HG03045 (cell line): Measurements from ENCODE around the gene TLK1.
"Not testable (repeated sequence)": the region's sequence is repeated elsewhere in the genome, so short reads cannot be mapped to it uniquely, and the experiment has no call there.

Experiments used
- ATAC-seq: cut with Tn5 transposase; IDR thresholded peaks from one replicate; pipeline ENCODE4 v1.9.1; 2021; ENCODE audit warnings: mild to moderate bottlenecking, moderate library complexity; ENCODE audit not compliant: unreplicated experiment

Gene TLK1

DNA sequence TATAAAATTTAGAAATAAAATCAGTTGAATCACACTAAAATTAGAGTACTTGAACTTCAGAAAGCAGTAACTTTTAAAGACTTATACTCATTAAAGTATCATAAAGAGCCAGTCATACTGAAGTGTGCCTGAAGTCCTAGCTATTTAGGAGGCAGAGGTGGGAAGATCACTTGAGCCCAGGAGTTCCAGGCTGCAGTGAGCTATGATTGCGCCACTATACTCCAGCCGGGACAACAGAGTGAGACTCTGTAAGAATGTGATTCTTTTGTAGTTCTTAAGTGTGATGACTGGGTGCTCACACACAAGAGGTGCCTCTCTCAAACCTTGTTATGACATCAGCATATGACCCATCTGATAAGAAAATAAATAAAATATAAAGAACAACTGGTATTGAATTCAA is 14.6 kb downstream of the TLK1 start:
- no peak for ATAC-seq

DNA sequence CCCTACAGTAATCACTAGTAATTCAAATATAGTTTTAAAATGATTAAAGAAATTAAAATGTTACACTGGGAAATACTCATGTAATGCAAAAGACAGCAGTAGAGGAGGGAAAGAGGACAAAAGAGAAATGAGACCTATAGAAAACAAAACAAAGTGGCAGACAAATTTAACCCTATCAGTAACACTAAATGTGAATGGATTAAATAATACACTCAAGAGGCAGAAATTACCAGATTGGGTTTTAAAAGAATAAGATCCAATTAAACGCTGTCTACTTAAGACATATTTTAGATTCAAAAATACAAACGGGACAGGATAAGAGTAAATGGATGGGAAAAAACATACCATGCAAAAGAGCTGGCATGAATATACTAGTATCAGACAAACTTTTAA is 17.0 kb downstream of the TLK1 start:
- no peak for ATAC-seq

DNA sequence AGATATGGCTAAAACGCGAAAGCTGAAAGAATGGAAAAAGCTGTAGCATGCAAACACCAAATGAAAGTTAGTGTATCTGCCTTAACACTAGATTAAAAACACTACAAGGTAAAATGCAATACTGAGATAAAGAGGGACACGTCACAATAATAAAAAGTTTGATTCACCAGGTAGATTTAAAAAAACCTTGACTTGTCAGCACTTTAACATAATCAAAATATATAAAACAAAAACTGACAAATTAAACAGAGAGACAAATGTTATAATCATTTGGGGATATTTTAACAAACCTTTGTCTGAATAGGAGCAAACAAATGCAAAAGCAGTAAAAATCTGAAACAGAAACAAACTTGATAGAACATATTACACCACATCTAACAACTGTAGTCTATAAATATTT is 18.3 kb downstream of the TLK1 start:
- ATAC-seq = no peak

DNA sequence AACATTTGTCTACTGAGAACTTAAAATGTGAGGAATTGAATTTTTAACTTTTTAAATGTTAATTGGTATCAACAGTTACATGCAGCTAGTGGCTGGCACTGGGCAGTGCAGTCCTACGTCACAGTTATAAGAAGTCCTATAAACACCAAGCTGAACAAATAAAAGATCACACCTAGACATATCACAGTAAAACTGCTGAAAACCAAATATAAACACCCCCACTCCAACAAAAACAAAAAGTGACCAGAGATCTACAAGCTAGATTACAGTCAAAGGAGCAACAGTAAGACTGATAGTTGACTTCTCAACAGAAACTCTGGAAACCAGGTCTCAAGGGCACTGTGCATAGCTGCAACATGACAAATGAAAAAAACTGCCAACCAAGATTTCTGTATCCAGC is 19.4 kb downstream of the TLK1 start:
- no peak for ATAC-seq

DNA sequence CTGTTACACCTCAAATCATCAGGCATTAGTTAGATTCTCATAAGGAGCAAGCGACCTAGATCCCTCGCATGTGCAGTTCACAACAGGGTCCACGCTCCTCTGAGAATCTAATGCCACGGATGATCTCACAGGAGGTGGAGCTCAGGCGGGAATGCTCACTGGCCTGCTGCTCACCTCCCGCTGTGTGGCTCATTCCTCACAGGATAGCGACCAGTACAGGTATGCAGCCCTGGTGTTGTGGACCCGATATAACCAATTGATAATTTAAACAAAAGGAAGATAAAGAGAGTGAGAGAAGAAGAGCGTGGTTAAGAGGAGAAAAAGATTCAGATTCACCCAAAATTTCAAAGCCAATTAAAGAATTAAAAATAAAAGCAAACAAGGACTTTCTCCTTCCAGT is 20.8 kb downstream of the TLK1 start:
- ATAC-seq = no peak

DNA sequence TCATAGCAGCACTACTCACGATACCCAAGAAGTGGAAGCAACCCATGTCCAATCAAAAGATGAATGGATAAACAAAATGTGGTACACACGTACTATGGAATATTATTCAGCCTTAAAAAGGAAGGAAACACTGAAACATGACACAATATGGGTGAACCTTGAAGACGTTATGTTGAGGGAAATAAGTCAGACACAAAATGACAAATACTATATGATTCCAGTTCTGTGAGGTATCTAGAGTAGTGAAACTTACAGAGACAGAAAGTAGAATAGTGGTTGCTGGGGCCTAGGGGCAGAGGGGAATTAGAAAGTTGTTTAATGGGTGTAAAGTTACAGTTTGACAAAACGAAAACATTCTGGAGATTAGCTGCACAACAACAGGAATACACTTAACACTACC is 24.7 kb downstream of the TLK1 start:
- ATAC-seq = peak; percentile 79

DNA sequence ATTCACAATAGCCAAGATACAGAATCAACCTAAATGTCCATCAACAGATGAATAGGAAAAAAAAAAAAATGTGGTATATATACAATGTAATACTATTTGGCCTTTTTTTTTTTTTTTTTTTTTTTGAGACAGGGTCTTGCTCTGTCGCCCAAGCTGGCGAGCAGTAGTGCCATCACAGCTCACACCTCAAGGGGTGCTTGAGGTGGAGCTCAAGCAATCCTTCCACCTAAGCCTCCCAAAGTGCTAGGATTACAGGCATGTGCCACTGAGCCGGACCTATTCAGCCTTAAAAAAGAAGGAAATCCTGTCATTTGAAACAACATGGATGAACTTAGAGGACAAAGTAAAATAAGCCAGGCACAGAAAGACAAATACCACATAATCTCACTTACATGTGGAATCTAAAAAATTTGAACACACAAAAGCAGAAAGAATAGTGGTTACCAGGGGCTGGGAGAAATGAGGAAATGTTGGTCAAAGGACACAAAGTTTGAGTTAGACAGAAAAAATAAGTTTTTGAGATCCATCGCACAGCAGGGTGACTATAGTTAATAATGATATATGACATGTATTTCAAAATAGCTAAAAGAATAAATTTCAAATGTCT is 26.0 kb downstream of the TLK1 start:
- no peak for ATAC-seq

DNA sequence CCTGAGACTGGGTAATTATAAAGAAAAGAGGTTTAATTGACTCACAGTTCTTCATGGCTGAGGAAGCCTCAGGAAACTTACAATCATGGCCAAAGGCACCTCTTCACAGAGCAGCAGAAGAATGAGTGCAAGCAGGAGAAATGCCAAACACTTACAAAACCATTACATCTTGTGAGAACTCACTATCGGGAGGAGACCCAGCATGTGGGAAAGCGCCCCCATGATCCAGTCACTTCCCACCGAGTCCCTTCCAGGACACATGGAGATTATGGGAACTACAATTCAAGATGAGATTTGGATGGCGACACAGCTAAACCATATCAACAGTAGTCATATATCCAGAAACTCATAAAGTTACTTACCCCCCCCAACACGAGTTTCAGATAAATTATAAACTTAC is 28.6 kb downstream of the TLK1 start:
- ATAC-seq = no peak

DNA sequence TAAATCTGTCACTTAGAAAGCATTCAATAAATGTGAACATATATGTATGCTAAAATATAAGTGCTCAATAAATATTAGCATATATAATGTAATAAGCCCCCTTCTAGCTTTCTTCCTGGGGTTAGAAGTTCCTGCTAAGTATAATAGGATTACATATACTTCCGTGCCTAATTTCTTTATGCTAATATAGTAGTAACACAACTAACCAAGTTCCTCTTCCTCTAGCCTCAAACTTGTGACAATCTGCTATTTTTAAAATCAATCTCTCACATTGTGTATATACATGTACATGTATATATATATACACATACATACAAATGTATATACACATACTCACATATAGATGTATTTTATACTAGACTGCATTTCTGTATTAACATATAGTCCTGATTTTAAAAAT is 32.2 kb downstream of the TLK1 start:
- no peak for ATAC-seq

DNA sequence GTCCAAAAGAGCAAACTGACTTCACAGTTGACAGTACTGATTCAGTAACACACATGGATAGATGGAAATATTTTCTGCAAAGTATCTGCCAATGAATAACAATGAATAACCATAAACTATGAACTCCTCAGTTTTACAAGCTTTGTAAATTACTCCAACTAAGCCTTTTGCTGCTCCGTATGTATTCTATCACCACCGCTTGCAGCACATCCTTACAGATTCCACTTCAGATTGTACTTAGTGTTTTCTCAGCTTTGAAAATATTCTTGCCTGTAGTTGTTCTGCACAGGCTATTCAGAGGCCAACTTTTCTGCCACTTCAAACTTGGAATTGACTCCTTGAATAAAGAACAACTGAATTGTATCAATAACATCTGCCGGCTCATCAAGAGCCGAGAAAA is 36.2 kb downstream of the TLK1 start:
- ATAC-seq = no peak

DNA sequence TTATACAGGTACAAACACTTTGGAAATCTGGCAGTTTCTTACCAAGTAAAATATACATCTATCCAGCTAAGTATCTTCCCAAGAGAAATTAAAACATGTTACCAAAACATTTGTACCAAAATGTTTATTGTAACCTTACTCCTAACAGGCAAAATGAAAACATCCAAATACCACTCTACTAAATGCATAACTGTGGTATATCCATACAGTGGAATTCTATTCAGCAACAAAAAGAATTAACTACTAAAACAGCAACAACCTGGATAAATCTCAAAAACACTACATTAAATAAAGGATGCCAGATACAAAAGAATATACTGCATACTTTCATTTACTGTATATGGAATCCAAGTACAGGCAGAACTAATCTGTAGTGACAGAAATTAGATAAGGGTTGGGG is 51.1 kb downstream of the TLK1 start:
- no peak for ATAC-seq

DNA sequence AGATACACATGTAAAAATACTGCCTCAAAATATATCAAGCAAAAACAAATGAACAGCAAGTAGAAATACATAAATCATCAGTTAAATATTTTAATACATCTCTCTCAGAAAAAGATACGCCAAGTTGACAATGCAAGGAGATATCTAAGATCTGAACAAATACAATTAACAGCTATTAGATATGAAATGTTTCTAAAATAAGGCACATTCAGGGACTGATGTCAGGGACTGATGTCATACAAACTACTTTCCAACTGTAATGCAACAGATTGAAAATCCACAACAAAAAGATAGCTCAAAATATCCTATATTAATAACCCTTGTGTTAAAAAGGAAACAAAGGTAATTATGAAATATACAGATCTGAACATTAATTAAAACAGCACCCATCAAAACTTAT is 51.7 kb downstream of the TLK1 start:
- no peak for ATAC-seq

DNA sequence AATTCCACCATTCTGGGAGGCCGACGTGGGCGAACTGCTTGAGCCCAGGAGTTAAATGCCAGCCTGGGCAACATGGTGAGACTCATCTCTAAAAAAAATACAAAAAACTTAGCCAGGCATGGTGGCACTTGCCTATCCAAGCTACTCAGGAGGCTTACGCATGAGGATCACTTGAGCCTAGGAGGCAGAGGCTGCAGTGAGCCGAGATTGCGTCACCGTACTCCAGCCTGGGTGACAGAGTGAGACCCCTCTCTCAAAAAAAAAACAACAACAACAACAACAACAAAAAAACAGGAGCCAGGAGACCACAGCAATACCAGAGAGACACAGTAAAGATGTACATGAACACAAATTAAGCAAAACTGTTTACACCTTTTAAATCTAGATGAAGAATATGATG is 52.9 kb downstream of the TLK1 start:
- ATAC-seq = no peak

DNA sequence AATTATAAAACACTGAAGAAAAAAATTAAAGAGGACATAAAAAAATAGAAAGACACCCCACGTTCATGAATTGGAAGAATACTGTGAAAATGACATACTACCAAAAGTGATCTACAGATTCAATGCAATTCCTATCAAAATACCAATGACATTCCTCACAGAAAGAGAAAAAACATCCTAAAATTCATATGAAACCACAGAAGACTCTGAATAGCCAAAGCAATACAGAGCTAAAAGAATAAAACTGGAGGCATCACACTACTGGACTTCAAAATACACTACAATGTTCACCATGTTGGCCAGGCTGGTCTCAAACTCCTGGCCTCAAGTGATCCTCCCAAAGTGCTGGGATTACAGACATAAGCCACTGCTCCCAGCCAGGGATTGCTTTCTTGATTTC is 56.3 kb downstream of the TLK1 start:
- ATAC-seq = no peak

DNA sequence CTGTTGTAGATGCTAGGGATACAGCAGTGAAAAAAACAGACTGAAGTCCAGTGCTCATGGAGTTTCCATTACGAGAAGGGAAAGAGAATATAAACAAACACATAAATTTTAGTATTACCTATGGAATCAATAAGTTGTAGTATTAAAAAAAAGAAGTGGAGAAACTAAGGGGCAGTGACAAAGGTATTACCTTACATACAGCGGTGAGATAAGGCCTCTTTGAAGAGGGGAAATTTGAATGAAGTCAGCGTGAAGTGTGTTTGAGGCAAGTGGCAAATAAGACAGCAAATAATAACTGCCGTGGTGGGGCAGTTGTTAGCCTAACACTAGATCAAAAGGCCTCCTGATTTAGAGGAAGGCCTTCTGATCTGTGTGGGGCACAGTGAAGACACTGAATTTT is 57.9 kb downstream of the TLK1 start:
- ATAC-seq = no peak

DNA sequence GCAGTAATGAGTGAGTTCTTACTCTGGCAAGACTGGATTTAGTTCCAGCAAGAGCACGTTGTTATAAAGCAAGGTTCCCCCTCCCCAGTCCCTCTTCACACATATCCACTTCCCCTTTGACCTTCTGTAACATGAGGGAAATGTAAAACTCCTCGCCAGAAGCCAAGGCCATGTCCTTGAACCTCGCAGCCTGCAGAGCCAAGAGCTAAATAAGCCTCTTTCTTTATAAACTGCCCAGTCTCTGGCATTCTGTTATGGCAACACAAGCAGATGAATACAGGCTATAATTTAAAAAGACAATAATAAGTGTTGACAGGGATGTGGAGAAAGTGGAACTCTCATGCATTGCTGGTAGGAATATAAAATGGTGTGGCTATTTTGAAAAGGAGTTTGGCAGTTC is 60.3 kb downstream of the TLK1 start:
- ATAC-seq = no peak

DNA sequence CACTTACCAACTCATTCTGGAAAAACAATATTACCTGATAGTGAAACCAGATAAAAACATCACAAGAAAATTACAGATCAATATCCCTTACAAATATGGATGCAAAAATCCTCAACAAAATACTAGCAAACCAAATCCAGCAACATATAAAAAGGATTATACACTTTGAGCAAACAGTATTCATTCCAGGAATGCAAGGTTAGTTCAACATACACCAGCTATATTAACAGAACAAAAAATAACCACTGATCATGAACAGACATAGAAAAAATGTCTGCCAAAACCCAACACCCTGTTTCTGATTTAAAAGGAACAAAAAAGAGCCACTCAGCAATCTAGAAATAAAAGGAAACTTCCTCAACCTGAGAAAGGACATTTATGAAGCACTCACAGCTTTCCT is 62.1 kb downstream of the TLK1 start:
- no peak for ATAC-seq

DNA sequence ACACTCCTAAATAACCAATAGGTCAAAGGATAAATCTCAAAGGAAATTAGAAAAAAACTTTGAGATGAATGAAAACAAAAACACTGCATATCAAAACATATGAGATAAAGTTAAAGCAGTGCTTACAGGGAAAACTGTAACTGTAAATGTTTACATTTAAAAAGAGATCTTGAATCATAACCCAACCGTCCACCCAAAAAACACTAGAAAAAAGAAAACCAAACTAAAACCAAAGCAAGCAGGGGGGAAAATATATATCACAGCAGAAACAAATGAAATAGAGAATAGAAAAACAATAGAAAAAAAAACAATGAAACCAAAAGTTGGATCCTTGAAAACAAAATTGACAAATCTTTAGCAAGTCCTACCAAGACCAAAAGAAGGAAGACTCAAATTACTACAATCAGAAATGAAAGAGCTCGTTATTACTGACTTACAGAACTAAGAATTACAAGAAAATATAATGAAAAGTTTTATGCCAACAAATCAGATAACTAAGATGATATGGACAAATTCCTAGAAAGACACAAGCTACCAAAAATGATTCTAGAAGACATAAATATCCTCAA is 65.6 kb downstream of the TLK1 start:
- no peak for ATAC-seq

DNA sequence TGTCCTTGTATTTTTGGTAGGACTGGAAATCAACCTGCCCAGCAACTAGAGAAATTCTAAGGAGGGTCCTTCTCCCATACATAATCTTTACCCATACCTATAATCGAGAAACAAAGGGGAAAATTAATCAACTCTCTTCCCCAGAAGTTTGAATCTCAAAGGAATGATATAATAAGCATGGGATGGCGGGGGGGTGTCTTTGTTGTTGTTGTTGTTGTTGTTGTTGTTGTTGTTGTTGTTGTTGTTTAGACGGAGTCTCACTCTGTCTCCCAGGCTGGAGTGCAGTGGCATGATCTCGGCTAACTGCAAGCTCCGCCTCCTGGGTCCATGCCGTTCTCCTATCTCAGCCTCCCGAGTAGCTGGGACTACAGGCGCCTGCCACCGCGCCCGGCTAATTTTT is 69.2 kb downstream of the TLK1 start:
- not testable (repeated sequence) for ATAC-seq

DNA sequence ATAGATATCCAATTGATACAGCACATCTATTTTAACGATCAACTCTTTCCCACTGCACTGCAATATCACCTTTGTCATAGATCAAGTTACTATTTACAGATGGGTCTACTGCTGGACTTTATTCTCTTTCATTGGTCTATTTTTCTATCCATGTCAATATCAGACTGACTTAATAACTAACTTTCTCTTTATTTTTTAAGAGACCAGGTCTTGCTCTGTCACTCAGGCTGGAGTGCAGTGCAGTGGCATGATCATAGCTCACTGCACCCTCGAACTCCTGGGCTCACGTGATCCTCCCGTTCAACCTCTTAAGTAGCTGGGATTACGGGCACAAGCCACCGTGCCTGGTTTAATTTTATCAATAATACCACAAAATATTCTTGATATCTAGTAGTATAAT is 71.2 kb downstream of the TLK1 start:
- no peak for ATAC-seq

DNA sequence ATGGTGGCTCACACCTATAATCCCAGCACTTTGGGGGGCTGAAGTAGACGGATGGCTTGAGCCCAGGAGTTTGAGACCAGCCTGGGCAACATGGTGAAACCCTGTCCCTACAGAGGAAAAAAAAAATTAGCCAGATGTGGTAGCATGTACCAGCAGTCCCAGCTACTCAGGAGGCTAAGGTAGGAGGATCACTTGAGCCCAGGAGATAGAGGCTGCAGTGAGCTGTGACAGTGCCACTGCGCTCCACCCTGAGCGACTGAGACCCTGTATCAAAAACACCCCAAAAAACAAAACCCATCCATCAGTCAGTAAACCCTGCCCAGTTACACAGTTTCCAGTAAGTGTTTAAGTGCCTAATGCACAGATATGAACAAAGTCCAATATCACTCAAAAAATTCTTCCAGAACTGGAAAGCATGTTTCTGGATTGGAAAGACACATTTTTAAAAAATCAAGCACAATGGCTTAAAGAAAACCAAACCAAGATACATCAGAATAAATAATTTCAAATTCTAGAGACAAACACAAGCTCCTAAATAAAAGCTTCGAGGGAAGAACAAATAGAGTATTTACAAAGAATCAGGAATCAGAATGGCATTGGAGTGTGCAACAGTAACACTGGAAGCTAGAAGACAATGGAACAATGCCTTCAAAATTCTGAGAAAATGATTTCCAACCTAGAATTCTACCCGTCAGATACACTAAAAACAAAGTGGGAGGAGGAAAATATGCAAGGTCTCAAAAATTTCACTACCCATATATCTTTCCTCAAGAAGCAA is 72.4 kb downstream of the TLK1 start:
- no peak for ATAC-seq

DNA sequence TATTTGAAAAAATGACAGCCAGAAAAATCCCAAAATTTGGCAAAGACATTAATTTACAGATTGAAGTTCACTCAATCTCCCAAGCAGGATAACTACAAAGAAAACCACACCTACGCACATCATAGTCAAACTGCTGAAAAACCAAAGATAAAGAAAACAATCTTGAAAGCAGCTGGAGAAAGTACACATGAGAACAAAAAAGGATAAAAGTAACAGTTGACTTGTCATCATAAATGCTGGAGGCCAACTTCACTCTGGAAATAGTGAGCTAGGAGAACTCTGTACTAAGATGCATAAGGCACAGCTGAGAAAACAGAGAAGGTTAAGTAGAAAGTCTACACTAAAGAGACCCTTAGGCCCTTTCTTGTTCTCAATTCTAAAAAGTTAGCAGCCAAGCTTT is 73.1 kb downstream of the TLK1 start:
- no peak for ATAC-seq
